Measurements from ENCODE around the gene FICD.

GRCh38 chr12:108509806-108510205 lies 5.3 kb upstream of the FICD start:
- no peak for TF ChIP-seq ZSCAN22 (CRISPR knock-in tag; IDR thresholded peaks at IDR 0.05)
- no peak for TF ChIP-seq CTCF (CRISPR knock-in tag; IDR thresholded peaks at IDR 0.05)
- TF ChIP-seq ZZZ3 (CRISPR knock-in tag; IDR thresholded peaks at IDR 0.05; ENCODE audit: borderline replicate concordance): no peak
- no peak for TF ChIP-seq ZNF24 (IDR thresholded peaks at IDR 0.05)

Measured in HepG2 (cell line).